WTC11 (cell line): ENCODE data around the gene PPP1R9A. TPM values are rescaled to one million over a fixed set of nuclear protein-coding genes. Genes with fewer than 3 reads are reported as not detected.

Experiments used
- ATAC-seq: fragments of 200-7000 bp; cut with Tn5 transposase; 2 replicates; pipeline ENCODE4 v1.10.0; 2021; ENCODE audit warnings: mild to moderate bottlenecking, moderate library complexity
- CTCF ChIA-PET: fragments of 300-600 bp; sonication (Branson Sonifier 250); formaldehyde crosslinking; loops from one replicate; lab custom pipeline; 2021; ENCODE audit warnings: antibody characterized with exemption; lab: Charles Lee
- POLR2A ChIA-PET: fragments of 350-600 bp; sonication (Branson Sonifier 250); formaldehyde crosslinking; loops from one replicate; lab custom pipeline; 2021; ENCODE audit warnings: antibody characterized with exemption; lab: Charles Lee
- DNase-seq: peaks from one replicate; pipeline ENCODE4 v3.0.0; 2021; ENCODE audit warnings: low spot score
- H3K27ac Mint-ChIP-seq: 2 replicates; pipeline ENCODE4 v1.8.0; 2021; ENCODE audit warnings: mixed read lengths
- H3K27me3 Mint-ChIP-seq: 2 replicates; pipeline ENCODE4 v1.8.0; 2021; ENCODE audit warnings: low read depth, mild to moderate bottlenecking, moderate library complexity, mixed read lengths
- H3K36me3 Mint-ChIP-seq: 2 replicates; pipeline ENCODE4 v1.8.0; 2021; ENCODE audit warnings: mixed read lengths
- H3K4me1 Mint-ChIP-seq: 2 replicates; pipeline ENCODE4 v1.8.0; 2022; ENCODE audit warnings: mixed read lengths
- H3K4me3 Mint-ChIP-seq: 2 replicates; pipeline ENCODE4 v1.8.0; 2021; ENCODE audit warnings: mild to moderate bottlenecking, moderate library complexity, mixed read lengths
- H3K9me3 Mint-ChIP-seq: 2 replicates; pipeline ENCODE4 v1.8.0; 2021; ENCODE audit warnings: mixed read lengths
- ARID4B ChIP-seq: sonication (generic); formaldehyde crosslinking; IDR thresholded peaks from 2 replicates; pipeline ENCODE4 v1.8.0; 2023; ENCODE audit warnings: missing genetic modification reagents, mild to moderate bottlenecking, borderline replicate concordance
- ATF2 ChIP-seq: sonication (generic); formaldehyde crosslinking; IDR thresholded peaks from 2 replicates; pipeline ENCODE4 v1.8.1; 2022; ENCODE audit warnings: low read depth, missing genetic modification reagents, borderline replicate concordance
- CDX4 ChIP-seq: fragments of 250-450 bp; sonication (Bioruptor Pico); IDR thresholded peaks from 2 replicates; pipeline ENCODE4 v1.9.0; 2021; ENCODE audit warnings: moderate library complexity, mild to moderate bottlenecking, inconsistent platforms, borderline replicate concordance
- CREM ChIP-seq: sonication (generic); formaldehyde crosslinking; IDR thresholded peaks from 2 replicates; pipeline ENCODE4 v1.8.1; 2022; ENCODE audit warnings: mild to moderate bottlenecking, missing genetic modification reagents, moderate library complexity
- ETV6 ChIP-seq: sonication (generic); formaldehyde crosslinking; IDR thresholded peaks from 2 replicates; pipeline ENCODE4 v1.8.1; 2022; ENCODE audit warnings: mild to moderate bottlenecking, missing genetic modification reagents
- GTF2I ChIP-seq: fragments of 250-450 bp; sonication (Bioruptor Pico); conservative IDR thresholded peaks from 2 replicates; pipeline ENCODE4 v1.4.0; 2021; ENCODE audit warnings: mild to moderate bottlenecking
- IRF1 ChIP-seq: sonication (generic); formaldehyde crosslinking; IDR thresholded peaks from 2 replicates; pipeline ENCODE4 v1.8.0; 2023; ENCODE audit warnings: missing genetic modification reagents
- IRF2 ChIP-seq: sonication (generic); formaldehyde crosslinking; IDR thresholded peaks from 2 replicates; pipeline ENCODE4 v1.8.0; 2022; ENCODE audit warnings: low read depth, missing genetic modification reagents, borderline replicate concordance
- MLX ChIP-seq: sonication (generic); formaldehyde crosslinking; IDR thresholded peaks from 2 replicates; pipeline ENCODE4 v1.8.1; 2023; ENCODE audit warnings: mild to moderate bottlenecking, missing genetic modification reagents, moderate library complexity
- NR2C2 ChIP-seq: sonication (generic); formaldehyde crosslinking; IDR thresholded peaks from 2 replicates; pipeline ENCODE4 v1.8.0; 2022; ENCODE audit warnings: mild to moderate bottlenecking, missing genetic modification reagents
- NR3C1 ChIP-seq: sonication (generic); formaldehyde crosslinking; conservative IDR thresholded peaks from 2 replicates; pipeline ENCODE4 v1.8.1; 2023; ENCODE audit warnings: low read depth, mild to moderate bottlenecking, missing genetic modification reagents
- PREB ChIP-seq: sonication (generic); formaldehyde crosslinking; IDR thresholded peaks from 2 replicates; pipeline ENCODE4 v1.8.1; 2022; ENCODE audit warnings: mild to moderate bottlenecking, missing genetic modification reagents, moderate library complexity, borderline replicate concordance
- SMAD3 ChIP-seq: sonication (generic); formaldehyde crosslinking; IDR thresholded peaks from 2 replicates; pipeline ENCODE4 v1.8.0; 2022; ENCODE audit warnings: missing genetic modification reagents, mild to moderate bottlenecking, borderline replicate concordance
- TEAD1 ChIP-seq: sonication (generic); formaldehyde crosslinking; IDR thresholded peaks from 2 replicates; pipeline ENCODE4 v1.8.0; 2022; ENCODE audit warnings: mild to moderate bottlenecking, missing genetic modification reagents
- ZNF121 ChIP-seq: sonication (generic); formaldehyde crosslinking; IDR thresholded peaks from 2 replicates; pipeline ENCODE4 v1.8.0; 2023; ENCODE audit warnings: missing genetic modification reagents
- ZNF281 ChIP-seq: sonication (generic); formaldehyde crosslinking; IDR thresholded peaks from 2 replicates; pipeline ENCODE4 v1.8.0; 2023; ENCODE audit warnings: mild to moderate bottlenecking, missing genetic modification reagents
- ZNF317 ChIP-seq: sonication (generic); formaldehyde crosslinking; IDR thresholded peaks from 2 replicates; pipeline ENCODE4 v1.8.1; 2023; ENCODE audit warnings: low read depth, mild to moderate bottlenecking, moderate library complexity, missing genetic modification reagents, borderline replicate concordance
- ZNF416 ChIP-seq: fragments of 250-450 bp; sonication (Bioruptor Pico); IDR thresholded peaks from 2 replicates; pipeline ENCODE4 v1.9.0; 2021; ENCODE audit warnings: mild to moderate bottlenecking, inconsistent platforms
- ZNF512 ChIP-seq: sonication (generic); formaldehyde crosslinking; IDR thresholded peaks from 2 replicates; pipeline ENCODE4 v1.8.1; 2022; ENCODE audit warnings: missing genetic modification reagents, borderline replicate concordance
- ZNF671 ChIP-seq: fragments of 250-450 bp; sonication (Bioruptor Pico); IDR thresholded peaks from 2 replicates; pipeline ENCODE4 v1.8.0; 2021; ENCODE audit warnings: mild to moderate bottlenecking
- total RNA-seq: library from RNA; stranded (reverse); gene quantifications from 3 replicates; pipeline ENCODE4 v1.2.3, GENCODE V29; 2021

PPP1R9A gene
- total RNA-seq, 1 experiment from 2014 or later, result 16.8 TPM

- TF ChIP-seq PREB (CRISPR knock-in tag), result no peak
- TF ChIP-seq ZNF671 (CRISPR knock-in tag), result no peak
- TF ChIP-seq ZNF416 (CRISPR knock-in tag), result no peak
- no peak for TF ChIP-seq CREM (CRISPR knock-in tag)
- TF ChIP-seq IRF2, result no peak
- no peak for TF ChIP-seq ZNF281 (CRISPR knock-in tag)
Measured at GRCh38 chr7:95097851-95098250, 190.5 kb downstream of the PPP1R9A start (continued).

- Mint-ChIP-seq H3K36me3 (no peaks in the 10 kb centered on the region), H3K27ac (peak overlapping the region; percentile 66; the same call in 1 of the 2 replicates), H3K4me1 (peaks cover 28% of the 10 kb centered on the region), H3K9me3 (no peaks in the 10 kb centered on the region), H3K27me3 (no peaks in the 10 kb centered on the region), H3K4me3 (no peak overlapping the region)
- TF ChIP-seq NR3C1 (CRISPR knock-in tag) (no peak), ZNF317 (CRISPR knock-in tag) (no peak), MLX (no peak), GTF2I (no peak), NR2C2 (CRISPR knock-in tag) (no peak)
- CTCF ChIA-PET, result no interaction called here
- no peak for DNase-seq
- POLR2A ChIA-PET, result no interaction called here
- no peak for ATAC-seq
Measured at GRCh38 chr7:95099106-95099505, 191.7 kb downstream of the PPP1R9A start.

GRCh38 chr7:95101422-95101821 is 194.0 kb downstream of the PPP1R9A start:
- Mint-ChIP-seq H3K36me3 (no peaks in the 10 kb centered on the region), H3K27ac (no peak overlapping the region), H3K4me3 (no peak overlapping the region), H3K9me3 (no peaks in the 10 kb centered on the region), H3K4me1 (peaks cover 23% of the 10 kb centered on the region), H3K27me3 (no peaks in the 10 kb centered on the region)
- ATAC-seq, result peak; percentile 26; the same call in 1 of the 2 replicates
- CTCF ChIA-PET, result no interaction called here
- no peak for DNase-seq
- POLR2A ChIA-PET, result no interaction called here
- TF ChIP-seq ZNF121 (CRISPR knock-in tag), result no peak
- no peak for TF ChIP-seq ETV6
- TF ChIP-seq CDX4 (CRISPR knock-in tag), result no peak
- no peak for TF ChIP-seq IRF1 (CRISPR knock-in tag)
- no peak for TF ChIP-seq CREM (CRISPR knock-in tag)
- no peak for TF ChIP-seq TEAD1 (CRISPR knock-in tag)
- no peak for TF ChIP-seq SMAD3 (CRISPR knock-in tag)
- TF ChIP-seq ZNF416 (CRISPR knock-in tag), result no peak
- TF ChIP-seq ATF2 (CRISPR knock-in tag), result no peak
- TF ChIP-seq ARID4B, result no peak
- no peak for TF ChIP-seq ZNF512 (CRISPR knock-in tag)
